HepG2 (cell line): ENCODE measurements around the gene GOLPH3. TPM values are rescaled to one million over a fixed set of nuclear protein-coding genes. Genes with fewer than 3 reads are reported as not detected.

Experiments used
- ATAC-seq: fragments of 200-7000 bp; cut with Tn5 transposase; 3 replicates; pipeline ENCODE4 v1.9.1; 2020; ENCODE audit warnings: mild to moderate bottlenecking, moderate library complexity
- BruUV-seq: library from RNA; stranded (reverse); fragments of 400-500 nt; replicated peaks from 2 replicates; lab custom pipeline; 2021; lab: Mats Ljungman, UMichigan
- CTCF ChIA-PET: fragments of 300-600 bp; formaldehyde crosslinking; extraction: SDS; loops from one replicate; lab custom pipeline; 2021; ENCODE audit warnings: low total read pairs, inconsistent platforms, low intra/inter-chr PET ratio; lab: Yijun Ruan, JAX
- POLR2A ChIA-PET: fragments of 350-600 bp; sonication (Branson Sonifier 250); formaldehyde crosslinking; loops from one replicate; lab custom pipeline; 2020; ENCODE audit warnings: antibody characterized with exemption, inconsistent platforms; lab: Yijun Ruan, JAX
- DNase-seq: peaks from one replicate; pipeline ENCODE4 v3.0.0-alpha.2; 2015; ENCODE audit warnings: low spot score
- FAIRE-seq: peaks from 3 replicates; lab custom pipeline; 2011; peaks lifted over from hg19 to GRCh38; lab: Jason Lieb, UNC
- H2AFZ ChIP-seq: one replicate; pipeline ENCODE4 v1.6.1; 2011; ENCODE audit warnings: low read length, inconsistent platforms
- H3K27ac ChIP-seq: fragments of 300-600 bp; 3 replicates; pipeline ENCODE4 v1.8.0; 2011; ENCODE audit warnings: mixed run types, mild to moderate bottlenecking, mixed read lengths, low read length, inconsistent platforms; ENCODE audit not compliant: insufficient read depth; ENCODE audit errors: extremely low read length
- H3K27me3 ChIP-seq, 2 experiments: fragments of 200-600 bp in 1 of 2; 2 replicates in 1 of 2; 3 replicates in 1 of 2; pipeline versions ENCODE4 v1.6.0 to v1.8.0; 2011; ENCODE audit warnings: low read length in 2 of 2, mild to moderate bottlenecking in 2 of 2, moderate library complexity in 2 of 2, inconsistent platforms in 1 of 2; ENCODE audit not compliant: insufficient read depth in 2 of 2, control insufficient read depth in 1 of 2
- H3K36me3 ChIP-seq, 2 experiments: fragments of 200-600 bp in 1 of 2; replicated peaks in 1 of 2; 2 replicates in 1 of 2; 3 replicates in 1 of 2; pipeline versions ENCODE4 v1.5.1 to v1.8.0; 2011; ENCODE audit warnings: low read length in 2 of 2, inconsistent platforms in 1 of 2; ENCODE audit not compliant: insufficient read depth in 2 of 2, control insufficient read depth in 1 of 2
- H3K4me1 ChIP-seq: 2 replicates; pipeline ENCODE4 v1.5.1; 2012; ENCODE audit warnings: low read length, inconsistent platforms; ENCODE audit not compliant: insufficient read depth
- H3K4me2 ChIP-seq: 2 replicates; pipeline ENCODE4 v1.6.0; 2011; ENCODE audit warnings: low read depth, low read length, inconsistent platforms
- H3K4me3 ChIP-seq, 3 experiments: fragments of 200-600 bp in 1 of 3; sonication (generic), shearing (Covaris generic) in 1 of 3; replicated peaks in 1 of 3; 2 replicates each; pipeline ENCODE4 v1.5.1; 2011 to 2016; ENCODE audit warnings: low read length in 3 of 3, inconsistent platforms in 2 of 3, low read depth in 2 of 3, mild to moderate bottlenecking in 2 of 3, control low read depth in 1 of 3, mixed read lengths in 1 of 3; ENCODE audit not compliant: insufficient read depth in 1 of 3
- H3K79me2 ChIP-seq: one replicate; pipeline ENCODE4 v1.6.1; 2011; ENCODE audit warnings: low read length, inconsistent platforms; ENCODE audit not compliant: insufficient read depth
- H3K9ac ChIP-seq: 2 replicates; pipeline ENCODE4 v1.6.0; 2011; ENCODE audit warnings: mild to moderate bottlenecking, low read depth, low read length, inconsistent platforms; ENCODE audit not compliant: insufficient read depth
- H3K9me3 ChIP-seq: 2 replicates; pipeline ENCODE4 v1.5.1; 2012; ENCODE audit warnings: mild to moderate bottlenecking, low read length
- H4K20me1 ChIP-seq: 2 replicates; pipeline ENCODE4 v1.6.0; 2011; ENCODE audit warnings: inconsistent platforms, mild to moderate bottlenecking, low read length, moderate library complexity; ENCODE audit not compliant: insufficient read depth
- EZH2 ChIP-seq: conservative IDR thresholded peaks from 2 replicates; pipeline ENCODE4 v1.6.1; 2012; ENCODE audit warnings: mild to moderate bottlenecking, low read depth, low read length, moderate library complexity
- FOXP1 ChIP-seq, 2 experiments: fragments of 450-650 bp in 1 of 2; IDR thresholded peaks; 2 replicates each; pipeline ENCODE4 v1.6.1; 2017 to 2018; ENCODE audit warnings: antibody characterized with exemption in 1 of 2
- KMT2B ChIP-seq: IDR thresholded peaks from 2 replicates; pipeline ENCODE4 v1.6.1; 2016; ENCODE audit warnings: missing genetic modification reagents, missing compliant biosample characterization
- MED13 ChIP-seq: sonication (generic); formaldehyde crosslinking; IDR thresholded peaks from 2 replicates; pipeline ENCODE4 v1.5.0; 2020; ENCODE audit warnings: missing genetic modification reagents
- NCOR1 ChIP-seq: fragments of 200-600 bp; sonication (generic); IDR thresholded peaks from 2 replicates; pipeline ENCODE4 v1.7.0; 2017; ENCODE audit warnings: antibody characterized with exemption, low read length, borderline replicate concordance
- TCF12 ChIP-seq, 2 experiments: fragments of 450-650 bp in 1 of 2; sonication (generic) in 1 of 2; formaldehyde crosslinking in 1 of 2; IDR thresholded peaks; 2 replicates each; pipeline versions ENCODE4 v1.6.1 to v1.8.0; 2017 to 2022; ENCODE audit warnings: antibody characterized with exemption in 1 of 2, mild to moderate bottlenecking in 1 of 2, missing genetic modification reagents in 1 of 2, moderate library complexity in 1 of 2
- UBTF ChIP-seq: sonication (generic); formaldehyde crosslinking; IDR thresholded peaks from 2 replicates; pipeline ENCODE4 v1.4.0; 2020; ENCODE audit warnings: mild to moderate bottlenecking, missing genetic modification reagents
- ZNF276 ChIP-seq: sonication (generic); formaldehyde crosslinking; IDR thresholded peaks from 2 replicates; pipeline ENCODE4 v1.4.0; 2020; ENCODE audit warnings: mild to moderate bottlenecking, low read depth, missing genetic modification reagents
- ZNF513 ChIP-seq: sonication (generic); formaldehyde crosslinking; conservative IDR thresholded peaks from 2 replicates; pipeline ENCODE4 v1.5.0; 2020; ENCODE audit warnings: missing genetic modification reagents
- ZNF546 ChIP-seq: sonication (generic); formaldehyde crosslinking; conservative IDR thresholded peaks from 2 replicates; pipeline ENCODE4 v1.8.1; 2023; ENCODE audit warnings: mild to moderate bottlenecking, missing genetic modification reagents
- ZNF589 ChIP-seq: sonication (generic); formaldehyde crosslinking; conservative IDR thresholded peaks from 2 replicates; pipeline ENCODE4 v1.8.0; 2022; ENCODE audit warnings: mild to moderate bottlenecking, moderate library complexity, missing genetic modification reagents
- ZNF740 ChIP-seq: sonication (generic); formaldehyde crosslinking; IDR thresholded peaks from 2 replicates; pipeline ENCODE4 v1.4.0; 2020; ENCODE audit warnings: missing genetic modification reagents
- ZNF883 ChIP-seq: sonication (generic); formaldehyde crosslinking; IDR thresholded peaks from 2 replicates; pipeline ENCODE4 v1.5.1; 2020; ENCODE audit warnings: mild to moderate bottlenecking, missing genetic modification reagents; ENCODE audit errors: not compliant biosample characterization
- ZSCAN22 ChIP-seq: sonication (generic); formaldehyde crosslinking; IDR thresholded peaks from 2 replicates; pipeline ENCODE4 v1.4.0; 2020; ENCODE audit warnings: mild to moderate bottlenecking, missing genetic modification reagents
- ZSCAN25 ChIP-seq: sonication (generic); formaldehyde crosslinking; IDR thresholded peaks from 2 replicates; pipeline ENCODE4 v1.8.0; 2022; ENCODE audit warnings: mild to moderate bottlenecking, missing genetic modification reagents
- ZUFSP ChIP-seq: sonication (generic); formaldehyde crosslinking; IDR thresholded peaks from 2 replicates; pipeline ENCODE4 v1.9.0; 2021; ENCODE audit warnings: missing genetic modification reagents, mild to moderate bottlenecking, borderline replicate concordance
- WGBS: methylation state at CpG from one replicate; pipeline ENCODE4 v1.1.6; 2017; ENCODE audit warnings: low lambda C conversion rate; 5-methylcytosine and 5-hydroxymethylcytosine counted together
- in situ Hi-C: cut with HindIII; loops from 2 replicates; pipeline ENCODE4 v1.10.0; 2017; ENCODE audit warnings: low pct_unique_long_range_greater_than_20kb; ENCODE audit not compliant: extremely low pct_ligation_motif_present
- intact Hi-C: fragments of 100-400 bp; cut with micrococcal nuclease; formaldehyde crosslinking; loops from one replicate; pipeline ENCODE4 v1.10.0; 2022; ENCODE audit not compliant: unreplicated experiment
- polyA plus RNA-seq, 8 experiments: library from polyadenylated mRNA; depleted of rRNA in 3 of 8; stranded (reverse) in 7 of 8; unstranded in 1 of 8; fragments of >200 nt; fragmentation: Illumina TruSeq in 4 of 8; extraction: Trizol in 4 of 8; gene quantifications; 2 replicates each; pipeline versions ENCODE4 v1.2.1 to v1.2.3, GENCODE V29; 2011 to 2016; ENCODE audit warnings: low read depth in 4 of 8, missing spikeins in 1 of 8, mixed read lengths in 1 of 8; ENCODE audit not compliant: insufficient read depth in 1 of 8
- total RNA-seq, 5 experiments: library from RNA; depleted of rRNA; stranded (reverse); fragments of >200 nt; fragmentation: Illumina TruSeq; extraction: Trizol; gene quantifications; 2 replicates each; pipeline ENCODE4 v1.2.3, GENCODE V29; 2016; ENCODE audit warnings: low read depth in 1 of 5

Gene GOLPH3
- total and polyA plus RNA-seq, 2 of the 13 experiments (the other 11 are each of a cell fraction or from before 2014, with no cell fraction given): 59.5 to 84.5 TPM

DNA sequence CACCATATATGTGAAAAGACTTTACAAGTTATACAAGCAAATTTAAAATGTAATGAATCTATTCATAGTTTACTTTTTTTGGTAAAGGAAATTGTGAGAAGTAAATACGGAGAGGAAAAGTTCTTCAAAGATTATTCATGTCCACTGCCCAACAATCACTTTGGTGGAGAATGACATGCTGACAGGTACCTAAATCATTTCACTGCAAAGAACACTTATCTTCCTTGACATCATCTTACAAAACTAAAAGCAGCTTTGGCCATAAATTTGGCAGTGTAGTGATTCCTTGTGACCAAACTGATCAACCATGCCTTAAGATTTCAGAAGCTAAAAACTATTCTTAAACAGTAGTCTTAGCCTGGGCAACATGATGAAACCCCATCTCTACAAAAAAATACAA is 42.5 kb downstream of the GOLPH3 start (continued):
- no peak for TF ChIP-seq FOXP1 (IDR thresholded peaks at IDR 0.05)
- TF ChIP-seq FOXP1 (CRISPR knock-in tag; IDR thresholded peaks at IDR 0.05): no peak
- no peak for TF ChIP-seq MED13 (CRISPR knock-in tag)
- TF ChIP-seq EZH2: no peak
- no peak for TF ChIP-seq KMT2B

DNA sequence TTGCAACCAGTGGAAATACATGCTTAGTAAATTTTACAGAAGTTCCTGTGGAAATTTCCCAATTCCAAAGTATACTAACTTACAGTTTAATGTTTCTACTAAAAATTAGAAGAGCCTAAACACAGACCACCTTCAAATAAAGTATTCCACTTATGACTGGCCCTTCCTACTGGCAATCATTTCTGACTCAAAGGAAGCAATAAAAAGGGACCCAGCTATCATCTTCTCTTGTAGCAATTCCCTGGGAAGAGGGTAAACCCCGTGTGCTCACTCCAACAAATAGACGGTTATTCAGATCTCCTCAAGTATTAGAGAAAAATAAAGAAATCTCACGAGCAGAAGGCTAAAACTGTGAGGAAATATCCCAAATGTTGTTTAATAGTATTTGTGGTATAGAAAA is 43.3 kb downstream of the GOLPH3 start:
- Histone ChIP-seq H3K4me3 (no peak overlapping the region), H4K20me1 (peaks cover 4% of the 10 kb centered on the region; the same call in 1 of the 2 replicates), H3K79me2 (peaks cover 59% of the 10 kb centered on the region), H3K4me2 (no peak overlapping the region), H3K9me3 (no peaks in the 10 kb centered on the region), H2AFZ (no peak overlapping the region), H3K27me3 (no peaks in the 10 kb centered on the region), H3K36me3 (peaks cover 17 to 57% of the 10 kb centered on the region in 2 experiments), H3K4me1 (0 out of 2 replicates have a peak, but pooled peaks cover 13% of the 10 kb centered on the region), H3K9ac (no peak overlapping the region), H3K27ac (no peak overlapping the region)
- ChIA-PET POLR2A (no interaction called here), CTCF (no interaction called here)
- WGBS: 98% methylated on average over 3 of the region's 3 CpGs
- FAIRE-seq (no peak), DNase-seq (no peak), ATAC-seq (no peak)
- in situ Hi-C loops (no loop called here), intact Hi-C loops (no loop called here)
- BruUV-seq: no TSS peak
- TF ChIP-seq ZNF546 (CRISPR knock-in tag): no peak
- TF ChIP-seq ZUFSP (CRISPR knock-in tag): no peak
- no peak for TF ChIP-seq ZNF740 (CRISPR knock-in tag)
- TF ChIP-seq ZNF276 (CRISPR knock-in tag): no peak
- TF ChIP-seq ZNF883 (CRISPR knock-in tag): no peak
- TF ChIP-seq ZNF589 (CRISPR knock-in tag): no peak
- no peak for TF ChIP-seq NCOR1
- no peak for TF ChIP-seq UBTF (CRISPR knock-in tag)
- no peak for TF ChIP-seq ZSCAN25 (CRISPR knock-in tag)
- no peak for TF ChIP-seq ZSCAN22 (CRISPR knock-in tag)
- no peak for TF ChIP-seq ZNF513 (CRISPR knock-in tag)
- TF ChIP-seq TCF12 (IDR thresholded peaks at IDR 0.05): no peak
- TF ChIP-seq TCF12 (CRISPR knock-in tag; IDR thresholded peaks at IDR 0.05): no peak
